ENCODE measurements around the gene ZFAND3.

DNA sequence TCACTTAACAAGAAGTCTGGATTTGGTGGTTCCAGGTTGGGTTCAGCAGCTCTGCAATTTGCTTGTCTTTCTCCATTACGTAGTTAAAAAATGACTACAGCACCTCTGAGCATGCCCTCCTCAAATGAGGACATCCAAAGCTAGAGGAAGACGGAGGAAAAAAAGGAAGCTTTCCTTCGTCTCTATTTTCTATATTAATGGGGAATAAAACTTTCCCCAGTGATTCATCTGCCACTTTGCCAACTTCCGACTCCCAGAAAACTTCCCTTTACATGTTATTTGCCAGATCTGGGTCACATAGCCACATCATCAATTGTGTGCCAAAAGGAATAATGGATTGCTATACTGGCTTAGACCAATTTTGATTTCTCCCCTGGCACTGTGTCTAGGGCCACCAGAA lies 69.5 kb downstream of the ZFAND3 start:
- TF ChIP-seq, protein P1, sequence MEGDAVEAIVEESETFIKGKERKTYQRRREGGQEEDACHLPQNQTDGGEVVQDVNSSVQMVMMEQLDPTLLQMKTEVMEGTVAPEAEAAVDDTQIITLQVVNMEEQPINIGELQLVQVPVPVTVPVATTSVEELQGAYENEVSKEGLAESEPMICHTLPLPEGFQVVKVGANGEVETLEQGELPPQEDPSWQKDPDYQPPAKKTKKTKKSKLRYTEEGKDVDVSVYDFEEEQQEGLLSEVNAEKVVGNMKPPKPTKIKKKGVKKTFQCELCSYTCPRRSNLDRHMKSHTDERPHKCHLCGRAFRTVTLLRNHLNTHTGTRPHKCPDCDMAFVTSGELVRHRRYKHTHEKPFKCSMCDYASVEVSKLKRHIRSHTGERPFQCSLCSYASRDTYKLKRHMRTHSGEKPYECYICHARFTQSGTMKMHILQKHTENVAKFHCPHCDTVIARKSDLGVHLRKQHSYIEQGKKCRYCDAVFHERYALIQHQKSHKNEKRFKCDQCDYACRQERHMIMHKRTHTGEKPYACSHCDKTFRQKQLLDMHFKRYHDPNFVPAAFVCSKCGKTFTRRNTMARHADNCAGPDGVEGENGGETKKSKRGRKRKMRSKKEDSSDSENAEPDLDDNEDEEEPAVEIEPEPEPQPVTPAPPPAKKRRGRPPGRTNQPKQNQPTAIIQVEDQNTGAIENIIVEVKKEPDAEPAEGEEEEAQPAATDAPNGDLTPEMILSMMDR (IDR thresholded peaks at IDR 0.05; ENCODE audit: extremely low read depth in 1 of 2, insufficient read depth in 1 of 2, low read depth in 1 of 2, low read length in 2 of 2): no peak
- TF ChIP-seq EZH2 (IDR thresholded peaks at IDR 0.05; ENCODE audit: borderline replicate concordance, low read depth, low read length, severe bottlenecking) (no peak), POLR2A (IDR thresholded peaks at IDR 0.05; ENCODE audit: low read depth, low read length) (no peak), FOS (IDR thresholded peaks at IDR 0.05; ENCODE audit: borderline replicate concordance, insufficient read depth, low read length) (peak; percentile 37), GATA2 (IDR thresholded peaks at IDR 0.05; ENCODE audit: insufficient read depth, insufficient read length, low read depth, low read length) (no peak)
